ENCODE data around the gene SLC34A1.
"Not testable (repeated sequence)": the region's sequence is repeated elsewhere in the genome, so short reads cannot be mapped to it uniquely, and the experiment has no call there.

Gene SLC34A1

DNA sequence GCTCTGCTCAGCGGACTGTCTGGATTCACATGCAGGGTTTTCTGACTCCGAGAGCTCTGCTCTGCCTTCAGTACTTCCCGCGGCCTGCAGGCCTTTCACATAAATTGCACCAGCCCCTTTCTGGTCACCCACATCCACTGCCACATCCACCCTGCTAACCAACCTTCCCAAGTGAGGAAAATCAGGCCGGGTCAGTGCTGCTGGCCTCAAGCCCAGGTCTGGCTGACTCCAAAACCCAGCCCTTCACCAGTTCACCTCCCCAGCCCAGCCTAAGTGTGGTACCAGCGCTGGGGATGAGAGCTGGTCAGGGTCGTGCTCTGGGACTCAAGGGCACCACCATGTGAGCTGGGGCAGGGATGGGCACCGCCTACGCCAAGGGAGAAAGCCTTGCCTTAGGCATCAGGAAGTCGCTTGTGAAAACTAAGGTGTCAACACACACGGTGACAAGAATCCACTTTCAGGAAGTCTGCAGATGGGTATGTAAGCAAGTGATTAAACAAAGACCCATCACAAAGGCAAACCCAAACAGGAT is 45.1 kb upstream of the SLC34A1 start:
- DNase-seq (ENCODE audit: low spot score): no peak
- TF ChIP-seq, protein P1, sequence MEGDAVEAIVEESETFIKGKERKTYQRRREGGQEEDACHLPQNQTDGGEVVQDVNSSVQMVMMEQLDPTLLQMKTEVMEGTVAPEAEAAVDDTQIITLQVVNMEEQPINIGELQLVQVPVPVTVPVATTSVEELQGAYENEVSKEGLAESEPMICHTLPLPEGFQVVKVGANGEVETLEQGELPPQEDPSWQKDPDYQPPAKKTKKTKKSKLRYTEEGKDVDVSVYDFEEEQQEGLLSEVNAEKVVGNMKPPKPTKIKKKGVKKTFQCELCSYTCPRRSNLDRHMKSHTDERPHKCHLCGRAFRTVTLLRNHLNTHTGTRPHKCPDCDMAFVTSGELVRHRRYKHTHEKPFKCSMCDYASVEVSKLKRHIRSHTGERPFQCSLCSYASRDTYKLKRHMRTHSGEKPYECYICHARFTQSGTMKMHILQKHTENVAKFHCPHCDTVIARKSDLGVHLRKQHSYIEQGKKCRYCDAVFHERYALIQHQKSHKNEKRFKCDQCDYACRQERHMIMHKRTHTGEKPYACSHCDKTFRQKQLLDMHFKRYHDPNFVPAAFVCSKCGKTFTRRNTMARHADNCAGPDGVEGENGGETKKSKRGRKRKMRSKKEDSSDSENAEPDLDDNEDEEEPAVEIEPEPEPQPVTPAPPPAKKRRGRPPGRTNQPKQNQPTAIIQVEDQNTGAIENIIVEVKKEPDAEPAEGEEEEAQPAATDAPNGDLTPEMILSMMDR (IDR thresholded peaks at IDR 0.05; ENCODE audit: extremely low read depth, missing control alignments): no peak

DNA sequence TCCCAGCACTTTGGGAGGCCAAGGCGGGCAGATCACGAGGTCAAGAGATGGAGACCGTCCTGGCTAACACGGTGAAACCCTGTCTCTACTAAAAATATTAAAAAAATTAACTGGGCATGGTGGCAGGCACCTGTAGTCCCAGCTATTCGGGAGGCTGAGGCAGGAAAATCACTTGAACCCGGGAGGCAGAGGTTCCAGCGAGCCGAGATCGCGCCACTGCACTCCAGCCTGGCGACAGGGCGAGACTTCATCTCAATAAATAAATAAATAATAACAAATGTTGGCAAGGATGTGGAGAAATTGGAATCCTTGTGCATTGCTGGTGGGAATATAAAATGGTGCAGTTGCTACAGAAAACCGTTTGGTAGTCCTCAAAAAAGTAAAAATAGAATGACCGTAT is 41.2 kb upstream of the SLC34A1 start:
- not testable (repeated sequence) for DNase-seq (ENCODE audit: low spot score)

DNA sequence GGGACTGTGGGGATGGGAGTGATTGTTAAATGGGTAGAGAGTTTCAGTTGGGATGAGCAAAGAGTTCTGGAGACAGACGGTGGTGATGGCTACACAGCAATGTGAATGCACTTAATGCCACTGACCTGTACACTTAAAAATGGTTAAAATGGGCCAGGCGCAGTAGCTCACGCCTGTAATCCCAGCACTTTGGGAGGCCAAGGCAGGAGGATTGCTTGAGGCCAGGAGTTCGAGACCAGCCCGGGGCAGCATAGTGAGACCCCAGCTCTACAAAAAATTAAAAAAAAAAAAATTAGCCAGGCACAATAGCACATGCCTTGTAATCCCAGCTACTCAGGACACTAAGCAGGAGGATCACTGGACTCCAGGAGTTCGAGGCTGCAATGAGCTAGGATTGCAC is 40.5 kb upstream of the SLC34A1 start:
- no peak for DNase-seq (ENCODE audit: low spot score)
- TF ChIP-seq, protein P1 (IDR thresholded peaks at IDR 0.05; ENCODE audit: extremely low read depth, missing control alignments): no peak

DNA sequence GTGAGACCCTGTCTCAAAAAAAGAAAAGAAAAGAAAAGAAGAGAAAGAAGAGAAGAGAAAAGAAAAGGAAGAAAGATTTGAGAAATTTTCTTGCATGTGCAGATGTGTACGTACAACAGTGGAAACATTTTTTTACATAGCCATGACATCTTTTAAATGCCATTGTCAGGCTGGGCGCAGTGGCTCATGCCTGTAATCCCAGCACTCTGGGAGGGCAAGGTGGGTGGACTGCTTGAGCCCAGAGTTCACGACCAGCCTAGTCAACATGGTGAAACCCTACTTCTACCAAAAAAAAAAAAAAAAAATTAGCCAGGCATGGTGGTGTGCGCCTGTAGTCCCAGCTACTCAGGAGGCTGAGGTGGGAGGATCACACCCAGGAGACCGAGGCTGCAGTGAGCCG is 39.3 kb upstream of the SLC34A1 start:
- no peak for DNase-seq (ENCODE audit: low spot score)
- TF ChIP-seq, protein P1 (IDR thresholded peaks at IDR 0.05; ENCODE audit: extremely low read depth, missing control alignments): no peak

DNA sequence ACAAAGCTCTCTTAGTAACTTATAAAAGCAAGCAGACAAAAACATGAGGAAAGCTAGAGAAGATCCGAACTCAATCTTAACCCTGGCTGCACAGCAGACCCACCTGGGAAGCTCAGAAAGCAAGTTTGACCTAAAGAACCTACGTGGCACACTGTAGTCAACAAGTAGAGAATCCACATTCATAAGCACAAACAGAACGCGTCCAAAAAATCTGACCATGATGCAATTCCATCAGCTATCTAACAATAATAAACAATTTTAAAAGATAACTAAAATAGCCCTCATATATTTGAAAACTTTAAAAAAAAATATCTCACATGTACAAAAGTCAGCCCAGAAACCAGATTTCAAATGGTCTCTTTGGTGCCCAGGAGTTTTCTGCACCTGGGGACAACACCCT is 37.4 kb upstream of the SLC34A1 start:
- DNase-seq (ENCODE audit: low spot score): no peak
- TF ChIP-seq, protein P1 (IDR thresholded peaks at IDR 0.05; ENCODE audit: extremely low read depth, missing control alignments): no peak

DNA sequence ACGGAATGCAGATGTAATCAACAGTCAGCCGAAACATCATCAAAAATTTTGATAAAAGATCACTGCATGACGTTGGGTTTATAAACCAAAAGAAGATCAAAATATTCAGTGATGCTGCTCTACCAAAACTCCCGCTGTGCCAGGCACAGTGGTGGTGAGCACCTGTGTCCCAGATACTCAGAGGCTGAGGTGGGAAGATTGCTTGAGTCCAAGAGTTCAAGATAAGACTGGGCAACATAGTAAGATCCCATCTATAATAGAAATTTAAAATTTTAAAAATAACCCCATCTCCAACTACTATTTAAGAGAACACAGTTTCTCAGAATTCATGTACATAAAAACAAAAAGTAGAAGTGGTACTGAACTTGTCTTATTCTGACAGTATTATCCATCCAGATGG is 36.5 kb upstream of the SLC34A1 start:
- TF ChIP-seq, protein P1 (IDR thresholded peaks at IDR 0.05; ENCODE audit: extremely low read depth, missing control alignments): no peak

DNA sequence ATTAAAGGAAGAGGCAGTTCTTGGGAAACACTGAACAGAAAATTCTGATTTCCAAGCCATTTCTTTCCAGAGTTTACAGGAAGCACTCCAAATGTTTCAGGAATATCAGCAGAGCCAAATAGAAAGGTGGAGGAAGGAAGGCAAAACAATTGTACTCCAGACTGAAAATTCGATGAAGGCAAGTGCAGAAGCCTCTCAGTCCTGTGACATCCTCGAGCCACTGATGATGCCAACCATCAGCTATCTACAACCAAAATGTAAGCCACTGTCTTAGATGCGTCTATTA is 34.9 kb upstream of the SLC34A1 start:
- TF ChIP-seq, protein P1 (IDR thresholded peaks at IDR 0.05; ENCODE audit: extremely low read depth, missing control alignments): no peak
- DNase-seq (ENCODE audit: low spot score): no peak

More for the DNA sequence above, 36.5 kb upstream of the SLC34A1 start:
- DNase-seq (ENCODE audit: low spot score): no peak

DNA sequence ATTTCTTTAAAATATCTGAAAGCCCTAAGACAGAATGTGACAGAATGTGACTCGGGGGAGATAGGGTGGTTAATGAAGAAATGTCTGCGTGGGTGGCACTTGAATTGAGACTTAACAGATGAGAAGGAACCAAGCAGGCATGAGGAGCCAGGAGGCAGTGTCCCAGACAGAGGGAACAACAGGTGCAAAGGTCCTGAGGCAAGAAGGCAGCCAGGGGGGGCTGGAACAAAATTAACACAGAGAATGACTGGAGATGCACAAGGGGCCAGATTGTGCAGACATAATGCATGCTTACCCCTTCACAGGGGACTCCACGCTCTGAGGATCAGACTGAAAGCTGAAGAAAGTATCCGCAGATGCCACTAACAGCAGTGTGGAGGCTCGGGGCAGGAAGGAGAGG is 34.5 kb upstream of the SLC34A1 start:
- no peak for DNase-seq (ENCODE audit: low spot score)
- TF ChIP-seq, protein P1 (IDR thresholded peaks at IDR 0.05; ENCODE audit: extremely low read depth, missing control alignments): no peak
